GM21360 (cell line): ENCODE results near the gene MOB3B.

Source experiments
- ATAC-seq: cut with Tn5 transposase; IDR thresholded peaks from one replicate; pipeline ENCODE4 v1.9.1; 2021; ENCODE audit warnings: mild to moderate bottlenecking, moderate library complexity; ENCODE audit not compliant: unreplicated experiment

The MOB3B gene

DNA sequence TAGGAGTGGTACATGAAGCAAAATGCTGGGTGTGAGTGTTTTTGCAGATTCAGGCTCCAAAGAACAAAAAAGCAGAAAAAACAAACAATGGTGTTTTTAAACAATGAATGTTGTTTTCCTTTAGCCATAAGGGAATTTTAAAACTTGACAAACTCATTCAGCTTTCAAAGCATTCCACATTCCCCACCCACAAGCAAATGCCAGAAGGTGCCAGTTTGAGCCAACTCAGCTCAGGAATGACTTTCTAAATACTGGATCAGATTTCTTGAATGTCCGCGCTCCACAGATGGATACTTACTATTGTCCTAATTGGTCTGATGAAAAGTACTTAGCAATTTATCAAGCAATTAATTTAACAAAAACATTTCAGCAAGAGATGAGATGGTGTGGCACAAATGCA, 12.9 kb upstream of the MOB3B start:
- ATAC-seq, result no peak

DNA sequence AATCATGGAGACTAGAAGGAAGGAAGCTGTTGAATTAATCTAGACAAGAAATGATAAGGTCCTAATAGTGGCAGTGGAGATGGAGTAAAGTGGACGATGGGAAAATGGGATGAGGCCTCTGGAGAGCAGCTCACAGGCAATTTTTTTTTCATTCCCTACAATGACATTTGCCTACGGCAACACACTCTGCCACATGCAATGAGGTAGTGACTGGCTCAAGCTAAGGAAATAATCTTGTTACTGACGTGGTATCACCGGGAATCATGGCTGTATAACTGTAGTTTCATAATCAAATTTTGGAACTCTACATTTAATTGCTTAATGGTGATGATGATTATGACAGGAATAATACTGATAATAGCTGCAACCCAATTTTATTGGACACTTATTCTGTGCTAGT, 12.1 kb upstream of the MOB3B start:
- no peak for ATAC-seq

DNA sequence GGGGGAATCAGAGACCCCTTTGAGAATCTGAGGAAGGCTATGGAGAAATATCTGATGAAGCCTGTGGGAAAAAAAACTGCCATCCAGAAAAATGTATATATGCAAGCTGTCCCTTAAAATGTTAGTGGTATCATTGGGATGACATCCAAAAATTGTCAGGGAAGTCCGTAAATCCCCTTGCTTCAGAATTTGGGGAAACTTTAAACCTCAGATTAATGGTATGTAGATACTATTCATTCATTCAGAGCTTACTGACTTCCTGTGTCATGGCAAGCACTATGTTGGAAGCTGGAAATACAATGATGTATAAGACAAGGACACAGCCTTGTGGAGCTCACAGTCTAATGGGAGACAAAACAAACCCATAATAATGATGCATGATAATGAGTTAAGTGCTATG, 10.9 kb upstream of the MOB3B start:
- no peak for ATAC-seq

DNA sequence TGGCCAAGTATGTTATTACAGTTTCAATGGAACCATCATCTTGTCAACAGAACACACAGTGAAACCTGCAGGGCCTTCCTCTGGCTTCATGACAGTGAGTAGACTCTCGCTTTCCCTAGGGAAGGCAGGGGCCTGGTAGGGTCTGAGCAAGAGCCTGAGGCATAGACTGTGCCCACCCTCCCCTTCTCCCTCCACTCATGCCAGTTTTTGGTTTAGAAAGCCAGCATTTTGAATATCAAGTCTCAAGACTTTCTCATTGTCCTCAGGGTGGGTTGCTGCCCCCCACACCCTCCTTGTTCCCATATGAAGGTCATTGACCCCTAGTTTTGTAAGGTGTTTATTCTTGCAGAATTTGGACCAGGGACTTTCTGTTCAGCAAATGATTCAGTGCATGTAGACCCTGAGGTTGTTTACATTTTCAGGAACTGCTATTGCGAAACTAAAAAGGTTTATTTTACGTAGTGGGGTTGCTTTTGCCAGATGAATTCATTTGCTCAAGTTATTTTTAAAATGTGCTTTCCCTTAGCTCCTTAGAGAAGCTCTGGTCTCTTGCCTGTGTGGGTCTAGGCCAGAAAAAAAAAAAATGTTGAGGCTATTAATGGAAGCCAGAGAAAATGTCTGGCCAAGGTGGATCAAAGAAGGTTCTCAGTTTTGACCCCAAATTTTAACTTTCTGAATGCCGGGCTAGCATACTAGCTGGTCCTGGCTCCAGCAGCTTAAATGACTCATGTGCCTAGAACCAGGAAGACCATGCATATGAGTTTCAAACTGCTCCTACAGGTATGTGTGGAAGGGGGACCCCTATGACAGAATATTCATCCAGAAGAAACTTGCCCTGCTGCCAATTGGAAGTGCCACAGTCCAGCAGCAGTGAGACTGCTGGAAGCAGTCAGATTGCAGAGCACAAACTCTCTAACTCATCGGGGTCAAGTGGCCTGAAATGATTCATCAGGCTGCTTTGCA, 10.1 kb upstream of the MOB3B start:
- ATAC-seq, result peak; percentile 52

DNA sequence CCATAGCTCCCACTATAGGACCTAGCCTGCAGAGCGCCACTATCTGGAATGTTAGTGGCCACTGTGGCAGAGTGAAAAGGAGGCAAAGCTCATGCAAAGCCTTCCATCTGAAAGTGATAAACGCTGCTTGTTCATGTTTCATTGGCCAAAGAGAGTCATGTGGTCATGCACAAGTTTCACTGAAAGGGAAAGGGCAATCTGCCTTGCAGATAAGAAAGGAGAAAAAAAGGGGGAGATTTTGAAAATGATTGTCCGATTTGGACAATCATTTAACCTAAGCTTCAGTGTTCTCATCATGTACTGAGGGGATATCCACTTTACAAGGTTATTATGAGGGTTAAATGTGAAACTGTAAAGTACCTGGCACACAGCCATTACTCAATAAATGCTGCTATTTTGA, 9.0 kb upstream of the MOB3B start:
- ATAC-seq, result no peak

DNA sequence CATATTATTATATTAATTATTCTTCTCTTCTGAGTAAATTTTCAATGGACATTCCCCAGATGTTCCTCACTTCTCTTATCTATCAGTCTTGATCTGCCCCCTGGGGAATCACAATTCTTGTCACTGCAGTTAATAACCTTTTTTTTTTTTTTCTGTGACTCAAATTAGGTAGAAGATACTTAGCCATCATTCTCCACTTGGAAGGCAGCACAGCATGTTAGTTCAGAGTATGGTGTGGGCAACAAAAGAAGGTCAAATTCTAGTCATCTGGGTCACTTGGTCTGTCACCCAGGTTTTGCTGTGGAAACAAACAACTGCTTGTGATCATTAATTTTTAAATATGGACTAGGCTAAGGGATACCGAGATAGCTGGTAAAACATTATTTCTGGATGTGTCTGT, 8.1 kb upstream of the MOB3B start:
- no peak for ATAC-seq

DNA sequence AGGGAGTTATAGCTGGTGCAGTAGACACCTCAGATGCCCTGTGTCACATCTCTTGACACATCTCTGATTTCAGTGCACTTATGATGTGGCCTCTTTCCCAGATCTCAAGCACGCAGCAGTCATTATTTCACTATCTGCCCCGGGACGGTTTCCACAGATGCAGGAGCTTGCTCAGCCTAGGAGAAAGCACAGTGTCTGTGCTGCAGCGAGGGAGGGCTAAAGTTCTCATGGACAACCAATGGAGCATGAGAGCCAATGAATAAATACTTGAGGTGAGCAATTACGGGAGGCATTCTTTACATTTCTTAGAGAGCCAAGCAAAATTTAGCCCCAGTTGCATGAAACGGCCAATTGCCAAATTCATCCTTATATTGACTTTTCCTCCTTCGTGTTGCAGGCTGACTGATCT, 7.4 kb upstream of the MOB3B start:
- ATAC-seq, result no peak

DNA sequence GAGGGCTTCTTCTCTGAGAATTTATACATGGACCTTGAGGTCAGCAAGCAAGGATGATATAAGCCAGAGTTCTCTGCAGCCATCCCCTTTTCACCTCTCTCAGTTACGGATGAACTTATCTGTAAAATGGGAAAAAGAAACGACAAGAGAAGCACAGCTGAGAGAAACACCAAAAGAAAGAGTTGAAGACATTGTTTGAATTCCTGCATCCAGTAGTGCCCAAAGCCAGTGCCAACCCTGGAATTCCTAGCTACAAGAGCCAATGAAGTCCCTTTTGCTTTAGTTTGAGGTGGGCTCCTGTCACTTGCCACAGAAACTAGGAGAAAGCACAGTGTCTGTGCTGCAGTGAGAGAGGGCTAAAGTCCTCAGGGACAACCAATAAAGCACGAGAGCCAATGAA, 6.6 kb upstream of the MOB3B start:
- no peak for ATAC-seq

DNA sequence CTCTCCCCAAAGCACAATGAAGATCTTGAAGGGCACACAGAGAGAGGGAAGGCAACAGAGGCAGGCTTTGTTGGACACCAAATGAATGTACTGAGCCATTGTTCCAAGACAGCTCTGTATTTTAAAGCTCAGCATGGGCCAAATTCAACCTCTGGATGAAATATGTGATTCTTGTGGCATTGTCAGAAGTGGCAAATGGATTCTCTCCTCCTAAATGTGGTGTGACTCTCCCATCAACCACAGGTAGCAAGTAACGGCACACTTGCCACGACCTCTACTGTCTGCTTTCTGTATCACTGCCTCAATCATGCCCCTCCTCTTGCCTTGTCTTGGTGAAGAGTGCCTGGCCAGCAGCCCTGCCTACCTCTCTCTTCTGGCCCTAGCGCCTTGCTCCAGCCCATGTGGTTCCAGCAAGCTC, 6.1 kb upstream of the MOB3B start:
- ATAC-seq, result no peak

DNA sequence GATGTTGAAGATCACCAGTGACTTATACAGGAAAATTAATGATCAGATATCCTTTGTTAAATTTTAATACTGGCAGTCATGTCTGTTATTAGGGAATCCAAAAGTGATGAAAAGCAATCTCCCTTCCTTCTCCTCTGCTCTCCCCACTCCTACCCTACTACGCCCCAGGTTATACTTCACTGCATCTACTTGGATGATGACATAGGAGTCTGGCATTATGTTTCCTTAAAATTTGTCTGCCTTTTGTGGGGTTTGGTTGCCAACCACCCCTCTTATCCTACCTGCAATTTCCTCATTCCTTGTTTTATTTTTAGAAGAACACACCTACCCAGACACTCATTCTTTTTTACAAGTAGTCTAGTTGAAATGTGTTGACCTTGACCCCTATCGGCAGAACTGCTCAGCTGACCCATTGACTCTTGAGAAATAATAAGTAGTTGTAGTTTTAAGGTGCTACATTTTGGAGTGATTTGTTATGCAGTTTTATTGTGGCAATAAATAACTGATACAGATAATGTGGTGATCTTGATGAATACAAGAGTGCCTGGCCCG, 5.1 kb upstream of the MOB3B start:
- ATAC-seq, result no peak

DNA sequence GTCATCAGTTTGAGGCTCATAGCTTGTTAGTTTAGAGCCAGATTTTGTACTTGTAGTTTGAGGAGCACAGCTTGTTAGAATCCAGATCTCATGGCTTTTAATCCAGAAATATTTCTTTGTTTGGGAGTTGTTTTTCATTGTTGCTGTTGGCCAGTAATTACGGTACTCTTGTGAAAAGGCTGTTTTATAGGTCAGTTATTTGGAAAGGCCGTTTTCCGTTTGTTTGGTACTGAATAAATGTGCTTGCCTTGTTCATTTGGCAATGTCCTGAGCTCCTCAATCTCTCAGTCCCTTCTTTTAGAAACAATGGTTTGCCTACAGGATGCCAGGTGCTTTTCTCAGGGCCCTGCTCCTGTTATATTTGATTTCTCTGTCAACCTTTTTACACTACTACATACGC, 4.5 kb upstream of the MOB3B start:
- no peak for ATAC-seq

DNA sequence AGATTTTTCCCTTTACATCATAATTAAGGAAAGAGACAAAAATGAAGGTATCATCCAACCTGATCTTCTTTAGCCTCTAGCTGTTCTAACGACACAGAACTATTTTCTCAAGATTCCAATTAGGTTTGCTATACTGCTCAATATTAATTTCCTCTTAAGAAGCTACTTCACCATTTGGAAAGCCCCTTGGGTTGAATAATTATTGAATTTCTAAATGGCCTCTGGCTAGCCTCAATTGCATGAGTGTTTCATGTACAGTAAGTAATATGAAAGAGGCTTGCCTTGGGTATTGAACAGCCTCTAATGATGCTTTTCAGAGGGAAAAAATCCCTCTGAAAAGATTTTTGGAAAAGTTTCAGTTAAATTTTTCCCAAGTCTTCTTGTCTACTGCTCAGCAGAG, 3.7 kb upstream of the MOB3B start:
- ATAC-seq, result no peak

DNA sequence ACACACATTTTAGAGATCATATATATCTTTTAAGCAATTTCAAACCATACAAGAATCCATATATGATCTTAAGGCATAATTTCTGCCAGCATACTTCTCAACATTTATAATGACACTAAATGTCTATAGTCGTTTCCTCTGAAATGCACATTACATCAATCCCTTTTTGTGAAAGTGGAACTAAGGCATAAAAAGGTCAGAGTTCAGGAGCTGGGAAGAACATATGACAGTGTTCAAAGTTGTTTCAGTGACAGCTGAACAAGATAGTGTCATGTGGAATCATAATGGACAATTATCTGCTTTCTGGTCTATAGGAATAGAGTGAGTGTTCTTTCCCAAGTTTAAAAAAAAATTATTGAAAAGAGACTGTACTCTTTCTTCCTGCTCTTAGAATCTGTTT, 2.4 kb upstream of the MOB3B start:
- no peak for ATAC-seq

DNA sequence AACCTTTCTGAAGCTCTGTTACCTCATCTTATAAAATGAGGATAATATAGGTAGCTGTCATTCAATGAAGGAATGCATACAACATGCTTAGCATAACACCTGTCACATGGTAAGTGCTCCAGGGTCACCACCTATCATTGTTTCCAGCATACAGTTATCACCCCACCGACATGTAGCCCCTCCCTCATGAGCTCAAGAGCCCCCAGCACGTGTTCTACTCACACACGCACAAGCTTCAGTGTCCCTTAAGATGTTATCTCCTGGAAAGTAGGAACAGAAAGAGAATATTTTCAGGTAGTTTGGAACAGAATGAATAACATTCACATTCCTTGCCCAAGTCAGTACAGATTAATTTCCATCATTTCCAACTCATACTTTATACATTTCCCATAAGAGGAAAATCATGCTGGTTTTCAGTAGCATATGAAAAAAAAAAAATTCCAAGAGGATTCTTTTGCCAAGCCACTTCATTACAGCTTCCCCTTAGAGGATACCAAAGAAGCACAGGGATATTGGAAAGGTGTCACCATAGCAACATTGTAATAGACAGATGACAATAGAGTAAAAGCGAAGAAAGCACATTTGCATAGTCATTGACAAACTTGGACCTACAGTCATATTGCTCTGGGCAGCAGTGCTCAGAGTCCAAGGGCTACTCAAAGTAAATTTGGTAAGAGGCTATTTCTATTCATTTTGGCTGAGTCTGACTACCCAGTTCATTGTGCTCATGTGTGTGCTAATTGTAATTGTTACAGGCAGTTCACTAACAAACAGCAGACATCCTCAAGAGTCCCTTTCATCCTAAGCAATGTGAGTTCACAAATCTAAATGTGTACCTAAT, 1.5 kb upstream of the MOB3B start:
- no peak for ATAC-seq

DNA sequence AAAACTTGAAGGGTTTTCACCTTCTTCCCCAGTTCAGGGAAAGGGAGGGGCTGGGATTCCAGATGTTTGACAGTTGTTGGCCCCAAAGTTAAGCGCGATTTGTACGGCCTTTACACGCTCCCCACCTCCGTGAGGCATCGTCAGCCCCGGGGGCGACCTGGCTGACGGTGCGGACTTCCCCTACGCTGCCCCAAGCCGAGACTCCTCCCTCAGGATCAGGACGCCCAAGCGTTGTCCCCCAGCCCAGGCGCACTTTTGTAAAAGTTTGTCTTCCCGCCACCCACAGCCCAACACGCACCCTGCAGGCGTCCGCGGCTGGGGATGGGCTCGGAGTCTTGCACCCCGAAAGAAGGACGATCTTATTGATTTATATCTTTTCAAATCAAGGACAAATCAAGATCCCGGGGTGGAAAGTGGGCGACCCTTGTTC, 713 bp downstream of the MOB3B start:
- peak; percentile 33 for ATAC-seq

DNA sequence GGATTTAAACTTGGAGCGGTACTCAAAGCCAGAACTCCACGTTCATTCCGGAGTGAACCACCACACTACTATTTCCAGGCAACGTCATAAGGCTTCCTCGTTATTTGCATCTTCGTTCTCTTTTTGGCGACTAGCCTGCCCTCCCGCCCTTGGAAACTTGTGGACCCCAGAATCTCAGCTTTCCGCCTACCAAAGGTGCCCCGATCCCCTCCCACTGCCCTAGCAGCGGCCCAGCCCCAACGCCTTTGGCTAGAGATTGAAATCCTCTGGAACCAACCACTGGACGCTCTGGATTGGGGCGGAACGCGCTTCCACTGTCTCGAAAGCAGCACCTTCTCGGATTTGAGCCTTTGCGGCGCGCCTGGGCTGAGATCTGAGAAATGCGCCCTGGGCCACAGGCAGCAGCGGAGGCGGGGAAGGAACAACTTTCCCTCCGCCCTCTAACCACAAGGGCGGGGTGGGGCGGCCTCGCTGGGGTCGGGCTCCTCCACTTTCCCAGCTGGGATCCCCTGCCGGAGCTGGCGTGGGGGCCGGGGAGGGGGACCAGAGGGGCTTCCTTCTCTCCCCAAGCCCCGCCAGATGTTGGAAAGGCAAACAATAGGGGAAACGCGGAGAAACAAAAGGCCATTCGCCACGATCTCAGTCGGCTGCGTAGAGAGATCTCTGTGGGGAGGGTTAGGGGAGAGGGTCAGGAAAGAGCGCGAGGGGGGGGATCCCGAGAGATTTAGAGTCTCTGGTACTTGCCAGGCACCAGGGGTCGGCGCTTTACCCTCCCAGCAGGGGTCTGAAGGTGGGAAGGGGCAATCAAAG, 1.3 kb downstream of the MOB3B start:
- peak; percentile 48 for ATAC-seq

DNA sequence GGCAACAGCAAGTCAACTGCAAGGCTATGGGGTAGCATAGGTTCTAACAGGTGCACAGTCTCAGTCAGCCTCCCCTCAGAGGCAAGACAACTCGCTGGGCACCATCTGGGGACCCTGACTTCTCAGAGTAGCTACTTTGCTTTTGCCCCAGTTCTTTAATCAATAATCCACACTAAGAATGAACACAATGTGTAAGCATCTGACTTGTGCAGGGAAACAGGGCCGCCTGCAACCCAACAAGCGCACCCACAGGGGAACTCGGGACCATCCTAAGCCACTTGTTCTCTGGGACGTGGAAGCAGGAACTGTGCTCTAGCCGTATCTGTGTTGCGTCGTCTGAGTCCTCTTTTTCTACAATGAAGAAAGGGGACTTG, 1.9 kb downstream of the MOB3B start:
- no peak for ATAC-seq

DNA sequence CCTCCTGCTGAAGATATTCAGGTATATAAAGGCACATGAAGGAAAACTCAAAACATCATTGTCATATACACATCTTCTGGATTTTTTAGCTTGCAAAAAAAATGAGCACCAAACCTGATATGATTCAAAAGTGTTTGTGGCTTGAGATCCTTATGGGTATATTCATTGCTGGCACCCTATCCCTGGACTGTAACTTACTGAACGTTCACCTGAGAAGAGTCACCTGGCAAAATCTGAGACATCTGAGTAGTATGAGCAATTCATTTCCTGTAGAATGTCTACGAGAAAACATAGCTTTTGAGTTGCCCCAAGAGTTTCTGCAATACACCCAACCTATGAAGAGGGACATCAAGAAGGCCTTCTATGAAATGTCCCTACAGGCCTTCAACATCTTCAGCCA, 5.4 kb downstream of the MOB3B start, which contains the start of gene IFNK:
Gene IFNK (plus strand): TSS at position 55 of the 400 bp plus-strand sequence. CDS start 47 bp downstream, at position 102.
- ATAC-seq, result no peak

DNA sequence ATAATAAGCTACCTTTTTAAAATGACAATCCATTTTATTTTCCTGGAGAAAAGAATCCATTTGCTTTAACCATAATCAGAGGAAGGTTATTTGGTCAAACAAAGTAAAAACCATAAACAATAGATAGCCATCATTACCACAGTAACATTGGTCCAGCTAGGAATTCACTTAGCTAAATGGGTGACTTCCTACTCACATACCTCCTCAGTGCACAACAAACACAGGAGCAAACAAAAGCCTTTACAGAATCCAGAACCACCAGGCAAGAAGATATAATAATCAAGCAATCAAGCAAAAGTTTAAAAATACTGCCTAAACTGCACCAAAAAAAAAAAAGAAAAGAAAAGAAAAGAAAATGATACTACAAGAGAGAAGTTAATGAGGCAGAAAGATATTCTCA, 6.5 kb downstream of the MOB3B start:
- no peak for ATAC-seq

DNA sequence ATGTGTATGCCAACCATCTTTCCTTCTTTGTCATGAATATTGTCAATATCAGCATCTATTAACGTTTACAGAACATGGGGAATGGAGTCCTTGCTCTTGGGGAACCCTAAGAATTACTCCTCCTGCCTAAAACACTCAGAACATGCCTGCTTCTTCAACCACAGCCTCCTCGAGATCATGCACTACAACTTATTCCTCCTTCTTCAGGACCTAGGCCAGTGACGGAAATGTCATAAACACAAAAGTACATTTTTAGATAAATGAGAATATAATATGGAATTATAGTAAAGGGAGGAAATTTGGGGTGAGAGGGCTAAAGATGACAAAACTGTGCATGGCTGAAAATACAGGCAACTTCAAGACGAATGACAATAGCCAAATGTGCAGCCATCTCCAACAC, 8.6 kb downstream of the MOB3B start:
- ATAC-seq, result no peak
